Endothelial cell of umbilical vein (primary cell): ENCODE results near the gene SYCE1L. TPM values are rescaled to one million over a fixed set of nuclear protein-coding genes. Genes with fewer than 3 reads are reported as not detected.

ENCODE experiments used
- BruUV-seq: library from RNA; stranded (reverse); fragments of 400-500 nt; replicated peaks from 2 replicates; lab custom pipeline; 2021; lab: Mats Ljungman, UMichigan
- CTCF ChIA-PET: fragments of 300-600, 350-600 bp; sonication (Branson Sonifier 250); formaldehyde crosslinking; loops from one replicate; lab custom pipeline; 2021; ENCODE audit warnings: antibody characterized with exemption, inconsistent platforms; lab: Charles Lee
- POLR2A ChIA-PET: fragments of 300-600, 350-600 bp; sonication (Branson Sonifier 250); formaldehyde crosslinking; loops from one replicate; lab custom pipeline; 2021; ENCODE audit warnings: antibody characterized with exemption, inconsistent platforms; lab: Charles Lee
- DNase-seq: peaks from one replicate; pipeline ENCODE4 v3.0.0-alpha.2; 2011; ENCODE audit warnings: low read depth, low spot score
- FAIRE-seq: peaks from 2 replicates; lab custom pipeline; 2011; peaks lifted over from hg19 to GRCh38; lab: Jason Lieb, UNC
- H2AFZ ChIP-seq: 2 replicates; pipeline ENCODE4 v1.6.0; 2012; ENCODE audit warnings: low read depth, low read length, control low read depth, inconsistent platforms
- H3K27ac ChIP-seq: 2 replicates; pipeline ENCODE4 v1.5.1; 2011; ENCODE audit warnings: low read depth, mild to moderate bottlenecking, control low read depth, low read length, moderate library complexity; ENCODE audit not compliant: insufficient read depth
- H3K27me3 ChIP-seq, 2 experiments: 2 replicates each; pipeline versions ENCODE4 v1.6.0 to v1.6.1; 2011; ENCODE audit warnings: low read length in 2 of 2, mixed read lengths in 1 of 2; ENCODE audit not compliant: control insufficient read depth in 2 of 2, insufficient read depth in 2 of 2
- H3K36me3 ChIP-seq, 2 experiments: 2 replicates in 1 of 2; 3 replicates in 1 of 2; pipeline ENCODE4 v1.5.1; 2011; ENCODE audit warnings: low read length in 2 of 2, mild to moderate bottlenecking in 1 of 2, moderate library complexity in 1 of 2; ENCODE audit not compliant: control insufficient read depth in 2 of 2, insufficient read depth in 2 of 2; ENCODE audit errors: extremely low read depth in 1 of 2
- H3K4me1 ChIP-seq: 3 replicates; pipeline ENCODE4 v1.5.1; 2011; ENCODE audit warnings: mild to moderate bottlenecking, low read length; ENCODE audit not compliant: control insufficient read depth, insufficient read depth; ENCODE audit errors: extremely low read depth
- H3K4me2 ChIP-seq: 2 replicates; pipeline ENCODE4 v1.6.1; 2011; ENCODE audit warnings: low read length, control low read depth, mixed read lengths; ENCODE audit not compliant: insufficient read depth
- H3K4me3 ChIP-seq, 3 experiments: fragments of 200-600 bp in 1 of 3; sonication (generic), shearing (Covaris generic) in 1 of 3; replicated peaks in 1 of 3; 2 replicates each; pipeline ENCODE4 v1.5.1; 2011 to 2016; ENCODE audit warnings: control low read depth in 3 of 3, low read length in 3 of 3, mild to moderate bottlenecking in 2 of 3, inconsistent platforms in 1 of 3, low read depth in 1 of 3, moderate library complexity in 1 of 3; ENCODE audit not compliant: insufficient read depth in 1 of 3
- H3K79me2 ChIP-seq: 2 replicates; pipeline ENCODE4 v1.6.0; 2012; ENCODE audit warnings: low read length, inconsistent platforms; ENCODE audit not compliant: control insufficient read depth, insufficient read depth
- H3K9ac ChIP-seq: replicated peaks from 2 replicates; pipeline ENCODE3; 2011; ENCODE audit warnings: low read length, control low read depth; ENCODE audit not compliant: insufficient read depth; ENCODE audit errors: extremely low read depth
- H3K9me1 ChIP-seq: replicated peaks from 3 replicates; pipeline ENCODE4 v1.6.0; 2011; ENCODE audit warnings: mild to moderate bottlenecking, low read length; ENCODE audit not compliant: control insufficient read depth, insufficient read depth; ENCODE audit errors: extremely low read depth
- H3K9me3 ChIP-seq: replicated peaks from 2 replicates; pipeline ENCODE4 v1.5.1; 2012; ENCODE audit warnings: low read length, inconsistent platforms; ENCODE audit not compliant: control insufficient read depth, insufficient read depth
- H4K20me1 ChIP-seq: replicated peaks from 2 replicates; pipeline ENCODE3; 2011; ENCODE audit warnings: mild to moderate bottlenecking, low read length; ENCODE audit not compliant: control insufficient read depth, insufficient read depth; ENCODE audit errors: extremely low read depth
- EZH2 ChIP-seq: IDR thresholded peaks from 2 replicates; pipeline ENCODE4 v1.6.1; 2012; ENCODE audit warnings: borderline replicate concordance, low read depth, mild to moderate bottlenecking, moderate library complexity, low read length, inconsistent platforms; ENCODE audit not compliant: severe bottlenecking
- FOS ChIP-seq: IDR thresholded peaks from 2 replicates; pipeline ENCODE4 v1.6.1; 2011; ENCODE audit warnings: mild to moderate bottlenecking, low read length, moderate library complexity, borderline replicate concordance; ENCODE audit not compliant: insufficient read depth
- GATA2 ChIP-seq: IDR thresholded peaks from 2 replicates; pipeline ENCODE4 v1.7.0; 2011; ENCODE audit warnings: low read depth, mild to moderate bottlenecking, moderate library complexity, mixed read lengths, low read length; ENCODE audit not compliant: insufficient read length, insufficient read depth
- JUN ChIP-seq: IDR thresholded peaks from 2 replicates; pipeline ENCODE4 v1.6.1; 2011; ENCODE audit warnings: borderline replicate concordance, low read depth; ENCODE audit not compliant: insufficient read length, insufficient read depth
- MAX ChIP-seq: IDR thresholded peaks from 2 replicates; pipeline ENCODE4 v1.6.1; 2011; ENCODE audit not compliant: insufficient read depth, insufficient read length
- MYC ChIP-seq: IDR thresholded peaks from one replicate; pipeline ENCODE4 v1.6.1; 2011; ENCODE audit warnings: mild to moderate bottlenecking, low read depth, low read length
- POLR2A ChIP-seq: IDR thresholded peaks from 2 replicates; pipeline ENCODE4 v1.6.1; 2012; ENCODE audit warnings: low read depth, mild to moderate bottlenecking, control low read depth, low read length
- POLR2AphosphoS5 ChIP-seq: IDR thresholded peaks from 2 replicates; pipeline ENCODE4 v1.6.1; 2012; ENCODE audit warnings: low read depth, mild to moderate bottlenecking, control low read depth, low read length, moderate library complexity; ENCODE audit not compliant: insufficient read depth
- dilution Hi-C: fragments of 300-500 bp; cut with MboI; formaldehyde crosslinking; loops from one replicate; pipeline ENCODE4 v1.15.0; 2019; ENCODE audit warnings: low sequenced_read_pairs; ENCODE audit not compliant: extremely low pct_ligation_motif_present
- intact Hi-C: fragments of 100-400 bp; cut with micrococcal nuclease; formaldehyde crosslinking; loops from one replicate; pipeline ENCODE4 v1.10.0; 2022
- polyA plus RNA-seq, 4 experiments: library from polyadenylated mRNA; depleted of rRNA in 3 of 4; stranded (reverse) in 3 of 4; unstranded in 1 of 4; fragments of >200 nt; gene quantifications; 2 replicates each; pipeline versions ENCODE4 v1.2.1 to v1.2.3, GENCODE V29; 2011 to 2012; ENCODE audit warnings: missing spikeins in 1 of 4
- total RNA-seq: library from RNA; stranded (reverse); gene quantifications from 2 replicates; pipeline ENCODE4 v1.2.3, GENCODE V29; 2021
- TF ChIP-seq, protein P1 (sequence below), 2 donors: IDR thresholded peaks; 1 replicate in 1 of 2; 2 replicates in 1 of 2; pipeline ENCODE4 v1.5.1; 2011; ENCODE audit warnings: low read length in 2 of 2, mild to moderate bottlenecking in 2 of 2, moderate library complexity in 2 of 2, control low read depth in 1 of 2, inconsistent platforms in 1 of 2, low read depth in 1 of 2; ENCODE audit not compliant: insufficient read depth in 1 of 2; ENCODE audit errors: extremely low read depth in 1 of 2

SYCE1L gene
- total and polyA plus RNA-seq, 2 donors (not counting 3 experiments of a cell fraction or from before 2014, with no cell fraction given): 6.8 to 13.7 TPM

GRCh38 chr16:77231047-77231446 lies 31.8 kb downstream of the SYCE1L start:
- intact Hi-C loops: loop anchor here (10.0 kb wide), 1 partner anchor 144 kb away; no protein-coding TSS in a partner anchor
- Histone ChIP-seq H2AFZ (no peak overlapping the region), H3K36me3 (no peaks in the 10 kb centered on the region), H3K79me2 (no peaks in the 10 kb centered on the region), H4K20me1 (no peaks in the 10 kb centered on the region), H3K27me3 (no peaks in the 10 kb centered on the region), H3K9me1 (no peaks in the 10 kb centered on the region), H3K9ac (no peak overlapping the region), H3K4me2 (no peak overlapping the region), H3K4me3 (no peak overlapping the region), H3K4me1 (no peaks in the 10 kb centered on the region), H3K27ac (no peak overlapping the region), H3K9me3 (no peaks in the 10 kb centered on the region)
- ChIA-PET POLR2A (no interaction called here), CTCF (interaction anchor here (9.8 kb wide), 1 partner anchor 353 kb away, joined by 185 read pairs; no protein-coding TSS in a partner anchor)
- TF ChIP-seq MYC (no peak), POLR2AphosphoS5 (no peak), FOS (no peak), POLR2A (no peak), GATA2 (no peak), EZH2 (no peak), JUN (no peak), MAX (no peak)
- TF ChIP-seq, protein P1, sequence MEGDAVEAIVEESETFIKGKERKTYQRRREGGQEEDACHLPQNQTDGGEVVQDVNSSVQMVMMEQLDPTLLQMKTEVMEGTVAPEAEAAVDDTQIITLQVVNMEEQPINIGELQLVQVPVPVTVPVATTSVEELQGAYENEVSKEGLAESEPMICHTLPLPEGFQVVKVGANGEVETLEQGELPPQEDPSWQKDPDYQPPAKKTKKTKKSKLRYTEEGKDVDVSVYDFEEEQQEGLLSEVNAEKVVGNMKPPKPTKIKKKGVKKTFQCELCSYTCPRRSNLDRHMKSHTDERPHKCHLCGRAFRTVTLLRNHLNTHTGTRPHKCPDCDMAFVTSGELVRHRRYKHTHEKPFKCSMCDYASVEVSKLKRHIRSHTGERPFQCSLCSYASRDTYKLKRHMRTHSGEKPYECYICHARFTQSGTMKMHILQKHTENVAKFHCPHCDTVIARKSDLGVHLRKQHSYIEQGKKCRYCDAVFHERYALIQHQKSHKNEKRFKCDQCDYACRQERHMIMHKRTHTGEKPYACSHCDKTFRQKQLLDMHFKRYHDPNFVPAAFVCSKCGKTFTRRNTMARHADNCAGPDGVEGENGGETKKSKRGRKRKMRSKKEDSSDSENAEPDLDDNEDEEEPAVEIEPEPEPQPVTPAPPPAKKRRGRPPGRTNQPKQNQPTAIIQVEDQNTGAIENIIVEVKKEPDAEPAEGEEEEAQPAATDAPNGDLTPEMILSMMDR (IDR thresholded peaks at IDR 0.05; ENCODE audit: extremely low read depth in 1 of 2, insufficient read depth in 1 of 2, low read depth in 1 of 2, low read length in 2 of 2): no peak
- no peak for DNase-seq
- dilution Hi-C loops: loop anchor here (25.0 kb wide), 1 partner anchor 356 kb away; no protein-coding TSS in a partner anchor
- no TSS peak for BruUV-seq
- FAIRE-seq: no peak
